Measurements from ENCODE around the gene ZEB1. TPM values are rescaled to one million over a fixed set of nuclear protein-coding genes. Genes with fewer than 3 reads are reported as not detected.

The ZEB1 gene
- total RNA-seq, 1 donor from 2014 or later = 63.1 TPM

DNA sequence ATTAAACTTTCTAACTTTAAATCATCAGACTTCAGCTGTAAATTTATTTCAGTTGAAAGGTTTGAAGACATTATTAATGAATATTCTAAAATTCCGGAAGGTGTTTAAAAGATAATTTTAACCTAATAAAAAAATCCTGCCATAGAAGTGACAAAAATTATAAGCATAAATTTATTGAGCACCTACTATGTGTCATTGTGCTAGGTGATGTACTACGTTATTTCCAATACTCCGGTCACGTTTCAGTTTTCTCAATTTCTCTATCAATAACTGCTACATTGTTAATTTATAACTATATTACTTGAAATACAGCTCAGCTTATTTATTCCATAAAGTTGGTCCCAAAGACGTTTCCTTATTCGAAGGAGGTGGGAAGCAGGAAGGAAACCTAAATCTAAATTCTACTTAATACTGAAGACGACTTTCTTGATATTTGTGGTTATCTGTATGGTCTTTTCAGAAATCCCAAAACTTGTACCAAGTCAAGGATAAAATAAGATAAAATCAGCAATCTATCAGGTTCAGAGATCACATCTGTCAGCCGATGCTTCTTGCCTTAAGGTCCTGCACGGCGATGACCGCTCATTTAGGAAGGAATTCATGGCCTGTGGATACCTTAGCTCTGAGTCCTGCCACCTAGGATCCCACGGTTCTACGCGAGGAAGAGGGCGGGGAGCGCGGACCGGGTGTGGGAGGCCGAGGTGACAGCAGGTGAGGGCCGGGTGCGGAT lies 1.2 kb upstream of the ZEB1 start:
- TF ChIP-seq, protein P1, sequence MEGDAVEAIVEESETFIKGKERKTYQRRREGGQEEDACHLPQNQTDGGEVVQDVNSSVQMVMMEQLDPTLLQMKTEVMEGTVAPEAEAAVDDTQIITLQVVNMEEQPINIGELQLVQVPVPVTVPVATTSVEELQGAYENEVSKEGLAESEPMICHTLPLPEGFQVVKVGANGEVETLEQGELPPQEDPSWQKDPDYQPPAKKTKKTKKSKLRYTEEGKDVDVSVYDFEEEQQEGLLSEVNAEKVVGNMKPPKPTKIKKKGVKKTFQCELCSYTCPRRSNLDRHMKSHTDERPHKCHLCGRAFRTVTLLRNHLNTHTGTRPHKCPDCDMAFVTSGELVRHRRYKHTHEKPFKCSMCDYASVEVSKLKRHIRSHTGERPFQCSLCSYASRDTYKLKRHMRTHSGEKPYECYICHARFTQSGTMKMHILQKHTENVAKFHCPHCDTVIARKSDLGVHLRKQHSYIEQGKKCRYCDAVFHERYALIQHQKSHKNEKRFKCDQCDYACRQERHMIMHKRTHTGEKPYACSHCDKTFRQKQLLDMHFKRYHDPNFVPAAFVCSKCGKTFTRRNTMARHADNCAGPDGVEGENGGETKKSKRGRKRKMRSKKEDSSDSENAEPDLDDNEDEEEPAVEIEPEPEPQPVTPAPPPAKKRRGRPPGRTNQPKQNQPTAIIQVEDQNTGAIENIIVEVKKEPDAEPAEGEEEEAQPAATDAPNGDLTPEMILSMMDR (IDR thresholded peaks at IDR 0.05) = no peak
- H3K4me1 Mint-ChIP-seq (ENCODE audit: low read depth) = peaks cover 43% of the 10 kb centered on the region
- peak overlapping the region; percentile 97 for H3K27ac Mint-ChIP-seq (ENCODE audit: unreplicated experiment)
- H3K27me3 Mint-ChIP-seq (ENCODE audit: low read depth) = no peaks in the 10 kb centered on the region
- no peaks in the 10 kb centered on the region for H3K9me3 Mint-ChIP-seq (ENCODE audit: low read depth)
- peaks cover 2% of the 10 kb centered on the region for H3K36me3 Mint-ChIP-seq (ENCODE audit: low read depth)
- peak overlapping the region; percentile 98 for H3K4me3 Mint-ChIP-seq (ENCODE audit: unreplicated experiment)
- no peak for DNase-seq (ENCODE audit: low spot score)

DNA sequence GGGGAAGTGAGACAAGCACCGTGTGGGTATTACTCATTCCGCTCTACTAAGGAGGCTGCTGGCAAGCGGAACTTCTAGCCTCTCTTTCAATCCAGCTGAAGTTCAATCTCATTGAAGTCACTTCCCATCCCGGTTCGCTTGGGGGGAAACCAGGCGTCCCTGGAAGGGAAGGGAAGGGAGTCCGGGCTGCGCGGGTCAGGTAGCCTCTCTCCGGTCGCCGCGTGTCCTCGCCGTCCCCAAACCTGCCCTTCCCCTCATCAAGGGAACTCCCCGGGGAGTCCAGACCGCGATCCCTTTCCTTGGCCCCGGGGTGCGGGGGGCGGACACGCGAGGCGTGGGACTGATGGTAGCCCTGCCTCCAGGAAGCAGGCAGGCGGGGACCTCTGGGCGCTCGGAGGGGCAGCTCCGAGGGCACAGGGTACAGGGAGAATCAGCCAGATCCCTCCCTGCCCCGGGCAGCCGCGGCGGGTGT lies 598 bp upstream of the ZEB1 start:
- H3K4me1 Mint-ChIP-seq (ENCODE audit: low read depth) = peaks cover 46% of the 10 kb centered on the region
- H3K4me3 Mint-ChIP-seq (ENCODE audit: unreplicated experiment) = peak overlapping the region; percentile 98
- no peak for DNase-seq (ENCODE audit: low spot score)
- no peaks in the 10 kb centered on the region for H3K27me3 Mint-ChIP-seq (ENCODE audit: low read depth)
- H3K9me3 Mint-ChIP-seq (ENCODE audit: low read depth) = no peaks in the 10 kb centered on the region
- peaks cover 2% of the 10 kb centered on the region for H3K36me3 Mint-ChIP-seq (ENCODE audit: low read depth)
- peak overlapping the region; percentile 97 for H3K27ac Mint-ChIP-seq (ENCODE audit: unreplicated experiment)
- TF ChIP-seq, protein P1 (IDR thresholded peaks at IDR 0.05) = no peak

DNA sequence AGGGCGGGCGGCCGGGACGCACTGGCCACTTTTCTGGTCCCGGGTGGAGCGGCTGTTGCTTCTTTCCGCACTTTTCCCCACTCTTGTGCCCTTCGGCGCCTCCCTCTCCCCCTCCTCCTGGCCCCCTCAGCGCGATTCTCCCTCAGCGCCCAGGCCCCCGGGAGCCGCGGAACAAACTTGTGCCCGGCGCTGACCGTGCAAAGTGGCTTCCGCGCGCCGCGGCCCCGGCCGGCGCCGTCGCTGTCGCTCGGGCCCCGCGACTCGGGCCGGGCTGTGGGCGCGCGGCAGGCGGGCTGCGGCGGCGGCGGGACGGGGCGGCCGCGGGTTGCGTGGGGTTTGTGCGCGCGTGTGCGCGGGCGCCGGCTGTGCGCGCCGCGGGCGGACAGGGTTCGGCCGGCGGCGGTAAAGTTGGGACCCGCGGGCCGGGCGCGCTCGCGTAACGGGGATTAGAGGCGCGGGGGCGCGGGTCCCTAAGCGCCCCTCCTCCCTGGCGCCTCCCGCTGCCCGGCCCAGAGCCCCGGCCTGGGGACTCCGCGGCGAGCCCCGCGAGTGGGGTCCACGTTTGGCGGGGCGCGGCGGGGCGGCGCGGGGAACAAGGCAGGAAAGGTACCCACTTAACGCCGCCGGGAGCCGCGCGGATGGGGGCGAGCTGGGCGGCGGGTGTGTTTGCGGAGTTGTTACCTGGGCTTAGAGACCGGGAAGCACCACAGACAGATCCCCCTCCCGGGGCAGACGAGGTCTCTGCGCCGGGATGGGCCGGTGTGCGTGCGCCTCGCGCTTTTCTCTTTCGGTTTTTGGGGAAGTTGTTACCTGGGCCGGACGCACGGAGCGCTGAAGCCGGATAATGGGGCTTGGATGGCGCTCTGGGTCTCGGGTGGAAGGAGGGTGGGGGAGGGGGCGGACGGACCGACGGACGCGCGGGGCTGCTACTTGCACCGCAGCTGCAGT lies 860 bp downstream of the ZEB1 start:
- Mint-ChIP-seq H3K4me3 (ENCODE audit: unreplicated experiment) (peak overlapping the region; percentile 98), H3K4me1 (ENCODE audit: low read depth) (peaks cover 49% of the 10 kb centered on the region), H3K27me3 (ENCODE audit: low read depth) (no peaks in the 10 kb centered on the region), H3K27ac (ENCODE audit: unreplicated experiment) (peak overlapping the region; percentile 78), H3K36me3 (ENCODE audit: low read depth) (peaks cover 2% of the 10 kb centered on the region), H3K9me3 (ENCODE audit: low read depth) (no peaks in the 10 kb centered on the region)
- DNase-seq (ENCODE audit: low spot score) = no peak
- TF ChIP-seq, protein P1 (IDR thresholded peaks at IDR 0.05) = peak; percentile 49

DNA sequence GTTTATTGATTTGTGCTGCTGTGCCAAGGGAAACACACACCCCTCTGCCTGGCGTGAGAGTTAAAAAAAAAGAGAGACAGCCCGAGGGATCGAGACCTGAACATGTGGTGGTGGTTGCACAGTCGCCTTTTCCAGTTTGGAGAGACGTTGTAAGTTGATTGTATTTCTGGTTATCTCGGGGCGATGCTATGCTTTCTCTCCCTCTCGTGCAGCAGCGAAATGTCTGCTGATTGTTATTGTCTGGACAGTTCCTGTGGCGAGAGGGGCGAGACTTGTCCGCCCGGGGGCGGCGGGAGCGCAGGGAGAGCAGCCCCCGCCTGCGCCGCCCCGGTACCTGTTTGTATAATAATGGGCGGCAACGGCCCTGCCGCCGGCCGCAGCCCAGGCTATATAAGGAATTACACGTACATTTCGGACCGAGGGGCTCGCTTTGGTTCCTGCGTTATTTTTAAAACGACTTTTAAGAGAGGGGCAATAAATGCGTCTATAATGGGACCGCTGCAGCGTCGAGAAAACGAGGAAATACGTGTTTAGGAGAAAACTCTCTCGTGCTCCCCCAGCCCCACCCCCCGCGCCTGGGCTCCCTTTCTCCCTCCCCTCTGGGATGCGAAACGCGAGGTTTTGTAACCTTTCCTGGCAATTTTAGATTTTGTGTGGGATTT lies 1.7 kb downstream of the ZEB1 start:
- DNase-seq (ENCODE audit: low spot score) = no peak
- TF ChIP-seq, protein P1 (IDR thresholded peaks at IDR 0.05) = peak; percentile 30
- Mint-ChIP-seq H3K9me3 (ENCODE audit: low read depth) (no peaks in the 10 kb centered on the region), H3K27ac (ENCODE audit: unreplicated experiment) (peak overlapping the region; percentile 78), H3K36me3 (ENCODE audit: low read depth) (peaks cover 2% of the 10 kb centered on the region), H3K4me1 (ENCODE audit: low read depth) (peaks cover 48% of the 10 kb centered on the region), H3K4me3 (ENCODE audit: unreplicated experiment) (peak overlapping the region; percentile 90), H3K27me3 (ENCODE audit: low read depth) (no peaks in the 10 kb centered on the region)
